Posterior vena cava (tissue), 2 donors: ENCODE measurements around the gene CDK5RAP2. TPM values are rescaled to one million over a fixed set of nuclear protein-coding genes. Genes with fewer than 3 reads are reported as not detected.
"Not testable (repeated sequence)": the region's sequence is repeated elsewhere in the genome, so short reads cannot be mapped to it uniquely, and the experiment has no call there.

Experiments used
- DNase-seq: peaks from one replicate; pipeline ENCODE4 v3.0.0-alpha.2; 2020; ENCODE audit warnings: low spot score
- intact Hi-C, 2 donors: fragments of 100-400 bp; cut with DNase I; formaldehyde crosslinking; loops; one replicate each; pipeline versions ENCODE4 v1.14.1 to v1.14.2; 2022 to 2023
- long read RNA-seq, 2 donors: library from polyadenylated mRNA; unstranded; transcript quantifications; one replicate each; pipeline ENCODE4 v2.0.0, GENCODE V29; 2020 to 2021
- total RNA-seq, 2 donors: library from RNA; stranded (reverse); fragmentation: NEBNext Ultra II Directional; extraction: Animal tissue kit (Norgen Biotek cat#: 25700); gene quantifications; one replicate each; pipeline ENCODE4 v1.2.1, GENCODE V29; 2021
- donor health status: DM: yes; HTN: yes; CAD: no.
- donor health status: DM: yes; HTN: yes; CAD: no.

CDK5RAP2 gene
- 10 to 100 TPM; 47.2 to 50.2 TPM for total RNA-seq
- long read RNA-seq, donor 1, partial matches to known transcripts, result 5 of 9 reads
- long read RNA-seq, donor 1, other reads (novel, unspliced or antisense), result 4 of 9 reads
- long read RNA-seq, donor 2, partial matches to known transcripts, result 20 of 34 reads
- long read RNA-seq, donor 2, other reads (novel, unspliced or antisense), result 14 of 34 reads

DNA sequence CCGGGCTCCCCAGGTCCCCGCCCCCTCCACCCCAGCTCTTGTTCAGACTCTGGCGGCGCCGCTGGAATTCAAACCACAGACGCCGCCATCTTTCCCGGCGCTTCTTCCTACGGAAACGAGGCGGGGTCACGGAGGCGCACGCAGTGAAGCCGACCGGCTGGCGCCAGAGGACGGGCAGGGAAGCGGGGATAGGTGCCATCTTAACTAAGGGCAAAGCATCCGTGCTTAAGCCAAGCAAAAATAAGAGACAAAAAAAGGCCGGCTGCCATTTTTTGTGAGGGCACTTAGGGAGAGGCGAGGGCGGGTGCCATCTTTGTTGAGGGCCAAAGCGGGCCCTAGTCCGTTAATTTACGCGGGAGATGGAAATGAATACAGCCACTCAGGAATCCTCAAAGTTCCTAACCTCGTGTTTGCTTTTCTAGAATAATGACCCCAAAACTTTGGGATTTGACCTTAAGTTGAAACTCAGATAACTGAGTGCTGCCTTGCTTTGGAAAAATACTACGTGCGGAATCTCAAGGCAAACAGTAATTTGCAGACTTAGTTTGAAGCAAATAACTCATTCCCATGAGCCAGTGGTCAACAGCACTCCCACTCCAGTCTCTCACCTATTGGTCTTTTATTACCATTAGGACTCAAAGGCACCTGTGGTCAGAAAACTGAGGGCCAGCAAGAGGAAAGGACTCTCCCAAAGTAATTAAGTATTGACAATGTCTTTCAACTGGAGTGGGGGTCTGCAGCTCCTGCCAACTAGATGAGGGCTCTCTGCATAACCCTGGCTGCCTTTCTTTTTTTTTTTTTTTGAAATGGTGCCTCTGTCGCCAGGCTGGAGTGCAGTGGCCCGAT, at the start of gene CDK5RAP2:
Gene CDK5RAP2, minus strand, starts transcription at position 117 of the 846 bp plus-strand sequence. CDS start 189 bp downstream, outside the sequence.
- intact Hi-C loops, result no loop called here
- peak; percentile 98 for DNase-seq

DNA sequence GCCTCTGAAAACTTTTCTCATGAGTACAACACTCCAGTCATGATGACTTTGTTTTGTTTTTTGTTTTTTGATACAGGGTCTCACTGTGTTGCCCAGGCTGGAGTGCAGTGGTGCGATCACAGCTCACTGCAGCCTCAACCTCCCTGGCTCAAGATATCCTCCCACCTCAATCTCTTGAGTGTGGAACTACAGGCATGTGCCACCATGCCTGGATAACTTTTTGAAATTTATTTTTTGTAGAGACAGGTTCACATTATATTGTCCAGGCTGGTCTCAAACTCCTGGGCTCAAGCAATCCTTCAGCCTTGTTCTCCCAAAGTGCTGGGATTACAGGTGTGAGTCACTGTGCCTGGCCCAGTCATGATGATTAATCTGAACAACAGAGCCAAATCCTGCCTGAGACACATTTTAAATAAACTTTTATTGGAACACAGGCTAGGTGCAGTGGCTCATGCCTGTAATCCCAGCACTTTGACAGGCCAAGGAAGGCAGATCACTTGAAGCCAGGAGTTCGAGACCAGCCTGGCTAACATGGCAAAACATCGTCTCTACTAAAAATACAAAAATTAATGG, 49.0 kb upstream of the CDK5RAP2 start:
- DNase-seq, intact Hi-C loops: not testable (repeated sequence)

DNA sequence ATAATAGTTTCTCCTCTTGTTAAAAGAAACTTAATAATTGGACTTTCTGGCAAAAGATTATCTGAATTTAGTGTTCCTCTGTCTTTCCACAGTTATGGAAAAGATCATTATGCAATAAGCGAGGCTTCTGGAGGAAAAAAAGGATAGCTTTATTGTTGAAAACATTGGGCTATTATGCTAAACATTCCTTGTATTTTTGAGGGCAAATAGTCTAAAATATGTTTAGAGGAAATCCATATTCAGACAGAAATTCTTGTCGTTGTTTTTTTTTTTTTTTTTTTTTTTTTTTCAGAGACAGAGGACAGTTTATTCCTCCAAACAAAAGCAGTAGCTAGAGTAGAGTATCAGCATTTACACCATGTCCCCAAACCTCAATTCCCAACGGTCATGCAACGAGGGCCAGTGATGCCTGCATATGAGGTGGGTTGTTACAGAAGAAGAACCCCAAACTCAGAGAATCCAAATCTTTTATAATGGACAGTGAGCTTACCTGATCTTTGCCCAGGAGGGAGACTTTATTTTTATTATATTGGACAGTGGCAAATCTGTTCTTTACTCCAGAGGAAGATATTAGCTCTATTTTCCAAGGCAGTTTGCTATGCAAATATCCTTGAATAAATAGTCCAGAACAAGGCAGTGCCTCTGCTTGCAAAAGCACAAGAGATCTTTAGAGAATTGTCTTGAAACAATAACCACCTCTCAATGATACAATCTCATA, 48.4 kb upstream of the CDK5RAP2 start:
- no peak for DNase-seq
- intact Hi-C loops, result no loop called here

DNA sequence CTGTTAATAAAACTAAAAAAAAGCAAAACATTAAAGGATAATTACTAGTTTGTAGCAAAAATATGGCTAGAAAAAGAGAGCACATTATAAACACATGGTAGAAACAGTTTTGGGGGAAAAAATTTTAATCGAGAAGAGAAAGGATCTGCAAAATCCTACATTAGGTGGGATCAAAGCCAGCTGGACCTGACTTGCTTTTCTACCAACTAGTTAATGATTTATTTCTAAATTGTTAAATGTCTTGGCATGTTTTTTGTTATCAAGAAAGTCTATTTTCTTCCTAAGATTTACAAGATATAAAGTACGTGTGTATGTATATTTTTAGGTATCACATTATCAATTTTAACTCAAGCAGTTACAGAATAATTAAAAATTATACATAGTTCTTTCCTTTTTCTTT, 47.1 kb upstream of the CDK5RAP2 start:
- intact Hi-C loops, result no loop called here

DNA sequence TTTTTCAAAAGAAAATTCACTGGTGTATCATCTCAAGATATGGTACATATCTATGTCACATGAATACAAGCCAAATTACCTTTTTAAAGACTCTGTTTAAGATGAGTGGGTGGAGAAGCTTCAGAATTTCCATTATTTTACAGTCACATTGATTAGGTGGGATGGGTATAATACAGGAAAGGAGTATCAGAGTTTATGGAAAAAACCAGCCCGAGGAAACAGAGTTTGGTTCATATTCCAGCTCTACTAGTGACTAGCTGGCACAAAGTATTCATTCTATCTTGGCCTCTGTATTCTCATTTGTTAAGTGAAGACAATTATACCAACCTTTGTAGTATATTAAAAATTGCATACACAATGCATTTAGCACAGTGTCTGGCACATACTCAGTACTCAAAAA, 46.5 kb upstream of the CDK5RAP2 start:
- no peak for DNase-seq
- intact Hi-C loops, result no loop called here

More for the DNA sequence above, 47.1 kb upstream of the CDK5RAP2 start:
- DNase-seq, result no peak

DNA sequence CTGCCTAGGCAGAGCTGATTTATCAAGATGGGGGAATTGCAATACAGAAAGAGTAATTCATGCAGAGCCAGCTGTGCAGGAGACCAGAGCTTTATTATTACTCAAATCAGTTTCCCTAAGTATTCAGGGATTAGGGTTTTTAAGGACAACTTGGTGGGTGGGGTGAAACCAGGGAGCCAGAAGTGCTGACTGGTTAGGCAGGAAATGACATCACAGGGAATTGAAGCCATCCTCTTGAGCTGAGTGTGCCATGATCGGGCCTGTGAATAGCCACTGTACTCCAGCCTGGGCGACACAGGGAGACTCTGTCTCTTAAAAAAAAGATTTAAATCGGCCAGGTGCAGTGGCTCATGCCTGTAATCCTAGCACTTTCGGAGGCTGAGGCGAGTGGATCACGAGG, 45.3 kb upstream of the CDK5RAP2 start:
- DNase-seq, result no peak
- intact Hi-C loops, result no loop called here

DNA sequence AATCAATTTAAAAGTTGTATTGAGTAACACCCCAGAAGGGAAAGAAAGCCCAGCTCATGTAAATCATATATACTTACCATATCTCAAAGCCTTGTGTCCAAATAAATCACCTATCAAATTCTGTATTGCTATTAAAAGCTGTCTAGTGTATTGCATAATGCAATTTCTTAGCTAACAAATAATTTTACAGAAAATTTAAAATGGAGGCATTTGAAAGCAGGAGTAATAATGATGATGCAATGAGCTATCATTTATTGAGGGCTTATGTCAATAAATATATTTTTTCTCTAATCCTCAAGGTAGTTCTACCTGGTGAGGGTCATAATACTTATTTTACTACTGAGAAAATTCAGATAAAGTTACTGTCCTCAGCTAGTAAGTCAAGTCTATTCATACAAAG, 42.8 kb upstream of the CDK5RAP2 start:
- intact Hi-C loops, result no loop called here

DNA sequence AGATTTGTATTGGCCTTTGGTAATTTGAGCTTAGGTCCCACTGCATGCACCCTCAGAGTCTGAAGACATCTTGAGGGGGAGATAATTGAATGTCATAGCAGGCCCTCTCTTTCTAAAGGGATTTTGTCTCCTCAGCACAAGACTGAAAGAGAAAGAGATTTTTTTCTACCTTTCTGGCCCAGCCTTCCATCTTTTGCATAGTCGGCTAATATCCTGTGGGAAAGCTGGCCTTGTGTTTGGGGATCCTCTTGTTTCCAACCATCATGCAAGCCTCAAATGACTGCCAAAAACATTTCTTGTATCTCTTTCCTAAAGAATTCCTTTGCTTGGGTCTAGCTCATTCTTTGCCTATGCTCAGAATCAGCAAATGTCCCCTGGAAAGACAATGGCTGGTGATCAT, 42.0 kb upstream of the CDK5RAP2 start:
- no peak for DNase-seq
- intact Hi-C loops, result no loop called here

More for the DNA sequence above, 42.8 kb upstream of the CDK5RAP2 start:
- no peak for DNase-seq

DNA sequence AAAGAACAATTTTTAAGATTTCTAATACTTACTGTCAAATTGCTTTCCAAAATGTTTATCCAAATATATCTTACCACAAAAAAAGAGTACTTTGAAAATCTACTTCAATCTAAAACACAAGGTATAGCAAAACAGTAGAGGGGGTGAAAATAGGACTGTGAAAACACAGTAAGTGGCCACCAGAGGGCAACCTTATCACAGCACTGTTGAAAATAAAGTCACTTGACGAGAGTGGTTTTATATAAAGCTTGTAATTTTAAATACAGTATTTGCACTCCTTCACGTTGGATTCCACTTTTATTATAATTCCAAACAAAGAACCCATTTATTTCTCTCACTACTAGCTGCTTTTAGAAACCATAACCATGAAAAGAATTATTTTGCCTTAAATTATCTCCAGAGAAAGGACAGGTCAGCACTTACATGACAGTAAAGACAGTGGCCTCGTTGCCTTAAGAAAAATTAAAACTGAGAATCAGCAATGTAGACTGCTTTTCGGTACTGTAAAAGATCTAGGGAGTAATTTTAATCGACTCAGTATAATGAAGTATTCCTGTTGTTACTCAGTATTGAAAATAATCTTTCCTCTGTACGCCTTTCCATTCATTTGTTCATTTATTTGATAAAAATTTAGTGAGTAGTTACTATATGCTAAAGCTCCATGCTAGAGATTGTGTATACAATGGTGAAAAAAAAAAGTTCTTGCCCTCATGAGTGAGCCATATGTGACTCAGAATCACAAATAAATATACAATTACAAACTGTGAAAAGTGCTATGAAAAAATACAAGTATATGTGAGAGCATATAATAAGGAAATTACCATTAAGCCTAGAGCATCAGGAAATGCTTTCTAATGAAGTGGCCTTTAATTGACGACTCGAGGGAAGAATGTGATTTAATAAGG, 40.0 kb upstream of the CDK5RAP2 start:
- intact Hi-C loops, result no loop called here
- no peak for DNase-seq

DNA sequence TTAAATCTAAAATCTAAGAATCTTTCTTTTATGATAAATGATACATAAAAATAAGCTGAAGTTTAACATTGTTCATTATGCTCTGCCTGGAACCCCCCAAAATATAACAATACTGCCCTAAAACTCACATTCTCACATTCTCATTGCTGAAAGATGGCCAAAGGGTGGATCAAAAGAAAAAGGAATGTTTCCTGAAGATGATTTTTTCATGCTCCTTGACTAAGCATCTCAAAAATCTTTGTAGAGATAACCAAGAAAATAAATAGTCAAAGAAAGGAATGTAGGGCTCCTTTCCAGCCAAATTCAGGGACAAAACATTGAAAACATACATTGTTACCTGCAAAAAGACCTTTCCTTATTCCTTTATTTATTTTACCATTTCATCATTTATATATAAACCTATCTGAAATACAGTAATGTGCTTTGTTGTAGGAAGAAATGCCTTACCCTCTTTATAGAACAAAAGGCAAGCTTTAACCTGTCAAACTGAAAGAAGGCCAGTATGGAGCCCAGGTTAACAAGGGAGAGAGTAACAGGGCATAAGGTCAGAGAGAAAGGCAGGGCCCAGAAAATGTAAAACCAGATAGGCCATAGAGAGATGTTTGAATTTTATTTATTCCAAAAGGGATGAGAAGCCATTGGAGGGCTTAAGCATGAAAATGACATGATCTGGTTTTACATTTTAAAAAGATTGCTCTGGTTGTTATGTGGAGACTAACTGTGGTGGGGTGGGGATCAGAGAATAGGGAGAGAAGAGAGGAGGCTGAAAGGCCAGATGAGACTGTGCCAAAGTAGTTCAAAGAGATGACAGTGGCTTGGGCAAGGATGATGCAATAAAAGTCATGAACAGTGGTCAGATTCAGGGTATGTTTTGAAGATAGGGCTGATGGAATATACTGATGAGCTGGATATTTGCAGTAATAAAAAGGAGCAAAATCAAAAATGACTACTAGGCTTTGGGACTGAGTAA, 37.3 kb upstream of the CDK5RAP2 start:
- intact Hi-C loops, result no loop called here
- no peak for DNase-seq

DNA sequence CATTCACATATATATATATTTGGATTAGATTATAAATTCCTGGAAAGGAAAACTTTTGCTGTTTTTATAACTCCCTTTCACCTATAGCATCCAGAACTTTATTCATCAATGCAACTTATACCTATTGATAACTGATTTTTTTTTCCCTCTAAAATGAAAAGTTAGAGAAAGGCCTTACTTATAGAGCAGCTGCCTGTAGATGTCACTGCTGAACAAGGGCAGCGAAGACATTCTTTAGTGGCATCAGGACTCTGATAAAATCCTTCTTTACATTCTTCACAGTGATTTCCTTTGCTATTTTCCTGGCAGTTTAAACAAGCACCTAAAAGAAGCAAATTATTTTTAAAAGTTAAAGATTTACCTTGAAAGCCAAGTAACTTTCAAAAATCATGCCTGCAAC, 32.3 kb upstream of the CDK5RAP2 start:
- intact Hi-C loops, result no loop called here
- DNase-seq, result no peak

DNA sequence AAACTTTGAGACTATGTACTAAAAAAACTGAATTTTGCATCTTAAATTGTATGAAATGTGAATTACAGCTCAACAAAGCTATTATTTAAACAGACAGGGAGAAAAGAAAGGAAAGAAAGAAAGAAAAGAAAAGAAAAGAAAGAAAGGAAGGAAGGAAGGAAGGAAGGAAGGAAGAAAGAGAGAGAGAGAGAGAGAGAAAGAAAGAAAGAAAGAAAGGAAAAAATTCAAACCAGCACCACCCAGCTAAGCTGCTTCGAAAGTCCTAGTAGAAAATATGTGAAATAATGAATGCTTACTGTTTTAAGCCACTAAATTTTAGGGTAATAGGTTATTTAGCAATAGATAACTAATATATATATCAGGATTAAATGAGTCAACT, 31.7 kb upstream of the CDK5RAP2 start:
- no peak for DNase-seq
- intact Hi-C loops, result no loop called here

DNA sequence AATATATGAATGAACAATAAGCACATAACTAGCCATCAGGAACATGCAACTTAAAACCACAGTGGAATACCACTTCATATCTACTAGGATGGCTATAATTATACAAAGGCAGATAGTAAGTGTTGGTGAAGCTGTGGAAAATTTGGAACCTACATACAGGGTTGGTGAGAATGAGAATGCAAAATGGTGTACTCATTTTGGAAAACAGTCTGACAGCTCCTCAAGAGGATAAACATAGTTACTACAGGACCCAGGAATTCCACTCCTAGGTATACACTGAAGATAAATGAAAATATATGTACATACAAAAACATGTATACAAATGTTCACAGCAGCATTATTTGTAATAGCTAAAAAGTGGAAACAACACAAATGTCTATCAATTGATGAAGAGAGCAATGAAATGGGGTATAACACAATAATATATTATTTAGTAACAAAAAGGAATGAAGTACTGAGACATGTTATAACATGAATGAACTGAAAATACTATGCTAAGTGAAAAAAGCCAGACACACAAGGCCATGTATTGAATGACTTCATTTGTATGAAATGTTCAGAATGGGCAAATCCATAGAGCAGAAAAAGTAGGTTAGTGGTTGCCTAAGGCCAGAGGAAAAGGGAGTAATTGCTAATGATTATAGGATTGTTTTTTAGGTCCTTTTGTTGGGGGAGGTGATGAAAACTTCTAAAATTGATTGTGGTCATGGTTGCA, 31.2 kb upstream of the CDK5RAP2 start:
- no peak for DNase-seq
- intact Hi-C loops, result no loop called here

DNA sequence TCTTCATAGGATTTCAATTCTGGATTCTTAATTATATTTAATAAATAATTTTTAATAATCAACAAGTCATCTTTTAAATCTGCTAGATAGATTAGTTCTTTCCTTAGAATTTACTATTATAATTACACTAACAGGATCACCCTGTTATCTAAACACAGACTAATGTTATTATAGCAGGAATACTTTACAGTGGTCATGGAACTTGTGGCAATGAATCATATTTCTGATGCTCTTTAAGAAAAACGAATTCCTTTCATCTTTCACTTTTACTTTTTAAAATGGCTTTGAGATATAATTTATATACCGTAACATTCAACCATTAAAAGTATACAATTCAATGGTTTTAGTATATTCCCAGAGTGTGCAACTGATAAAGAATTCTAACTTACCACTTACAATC, 29.7 kb upstream of the CDK5RAP2 start:
- DNase-seq, result no peak
- intact Hi-C loops, result no loop called here

DNA sequence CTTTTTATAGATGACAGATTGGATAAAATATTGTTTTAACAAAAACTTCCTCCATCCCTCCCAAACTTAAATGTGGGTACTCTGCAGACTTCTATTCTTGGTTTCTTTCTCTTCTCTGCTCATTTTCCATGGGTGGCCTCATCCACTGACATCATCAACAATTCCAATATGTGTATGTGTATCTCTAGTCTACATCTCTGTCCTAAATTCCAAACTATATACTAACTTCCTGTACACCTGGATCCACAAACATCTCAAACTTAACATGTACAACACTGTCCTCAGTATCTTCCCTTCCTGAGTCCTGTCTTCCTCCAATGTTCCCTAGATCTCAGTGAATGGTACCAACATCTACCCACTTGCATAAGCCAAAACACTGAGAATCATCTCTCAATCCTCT, 28.5 kb upstream of the CDK5RAP2 start:
- intact Hi-C loops, result no loop called here
- DNase-seq, result no peak

DNA sequence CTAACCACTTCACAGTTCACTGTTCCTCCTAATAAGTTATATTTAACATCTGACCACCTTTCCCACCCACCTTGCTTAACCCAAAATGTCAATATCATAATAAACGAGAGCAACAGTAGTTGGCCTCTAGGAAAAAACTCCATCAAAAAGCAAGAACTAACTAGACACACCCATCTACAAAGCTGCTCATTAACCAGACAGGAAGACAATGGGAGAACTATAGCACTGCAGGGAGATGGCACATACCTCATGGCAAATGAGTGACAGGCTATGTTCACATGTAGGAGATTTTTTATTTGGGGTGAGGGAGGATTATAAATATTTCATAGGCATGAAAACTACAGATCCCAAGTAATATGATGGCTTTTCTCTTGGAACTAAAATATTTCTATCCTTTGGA, 23.6 kb upstream of the CDK5RAP2 start:
- intact Hi-C loops, result no loop called here
- DNase-seq, result no peak

DNA sequence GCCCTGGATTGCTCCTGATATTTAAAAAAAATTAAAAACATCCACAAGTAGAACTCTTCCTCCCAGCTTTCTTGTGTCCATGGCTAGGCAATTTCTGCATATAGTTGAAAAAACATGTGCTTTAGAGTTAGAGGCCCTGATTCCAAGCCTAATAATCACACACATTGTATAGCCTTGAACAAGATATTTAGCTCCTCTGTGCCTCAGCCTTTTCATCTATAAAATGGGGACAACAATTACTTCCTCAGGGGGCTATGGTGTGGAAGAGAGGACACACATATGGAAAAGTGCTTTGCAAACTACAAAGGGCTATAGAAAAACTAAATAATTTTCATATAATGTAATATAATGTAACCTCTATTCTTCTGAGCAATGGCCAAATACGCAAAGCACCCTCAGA, 23.0 kb upstream of the CDK5RAP2 start:
- intact Hi-C loops, result no loop called here
- no peak for DNase-seq
